Adrenal gland (tissue), 5 donors: ENCODE results near the gene MEIOB.

Experiments
- CTCF ChIP-seq, 6 experiments: fragments of 450-650 bp in 4 of 6; fragments of 200-600 bp in 2 of 6; sonication (generic) in 1 of 6; IDR thresholded peaks; 1 replicate in 5 of 6; 2 replicates in 1 of 6; pipeline versions ENCODE4 v1.5.1 to v1.8.0; 2016 to 2021; ENCODE audit warnings: antibody characterized with exemption in 6 of 6, mild to moderate bottlenecking in 2 of 6, moderate library complexity in 1 of 6
- POLR2A ChIP-seq, 2 donors: fragments of 450-650 bp; IDR thresholded peaks; one replicate each; pipeline ENCODE4 v1.6.1; 2017; ENCODE audit warnings: antibody characterized with exemption in 2 of 2, mild to moderate bottlenecking in 2 of 2, moderate library complexity in 1 of 2
- donor health status: DM: no; HTN: no; CAD: no.

DNA sequence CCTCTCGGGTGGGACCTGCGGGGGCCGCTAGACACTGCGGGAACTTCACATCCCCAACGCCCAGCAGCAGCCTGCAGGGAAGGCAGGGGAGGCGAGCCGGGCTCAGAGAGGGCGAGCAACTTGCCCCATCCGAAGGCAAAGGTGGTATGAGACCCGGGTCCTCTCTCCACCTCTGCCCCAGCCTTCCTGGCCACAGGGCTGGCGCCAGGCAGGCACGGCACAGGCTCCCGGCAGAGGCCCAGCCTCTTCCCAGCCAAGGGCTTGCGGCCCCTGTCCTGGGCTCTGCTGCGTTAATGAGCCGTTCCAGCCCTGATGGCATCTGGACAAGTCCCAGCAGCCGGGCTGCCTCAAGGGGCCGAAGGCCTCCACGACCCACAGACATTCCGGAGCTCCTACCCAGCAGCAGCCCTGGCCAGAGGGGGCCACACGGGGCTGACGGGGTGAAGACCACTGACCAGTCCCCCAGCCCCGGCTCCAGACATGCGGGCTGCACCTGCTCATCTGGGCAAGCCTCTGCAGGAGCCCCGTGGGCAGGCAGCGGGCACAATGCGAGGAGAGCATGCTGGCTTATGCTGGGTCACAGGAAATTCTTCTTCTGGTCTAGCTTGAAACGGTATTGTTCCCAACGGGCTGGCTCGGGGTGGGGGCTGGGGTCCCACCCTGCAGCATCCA, 47.5 kb upstream of the MEIOB start:
- no peak for TF ChIP-seq CTCF (IDR thresholded peaks at IDR 0.05)
- TF ChIP-seq POLR2A (IDR thresholded peaks at IDR 0.05) = no peak
